ENCODE results near the gene ACBD4.

The ACBD4 gene

DNA sequence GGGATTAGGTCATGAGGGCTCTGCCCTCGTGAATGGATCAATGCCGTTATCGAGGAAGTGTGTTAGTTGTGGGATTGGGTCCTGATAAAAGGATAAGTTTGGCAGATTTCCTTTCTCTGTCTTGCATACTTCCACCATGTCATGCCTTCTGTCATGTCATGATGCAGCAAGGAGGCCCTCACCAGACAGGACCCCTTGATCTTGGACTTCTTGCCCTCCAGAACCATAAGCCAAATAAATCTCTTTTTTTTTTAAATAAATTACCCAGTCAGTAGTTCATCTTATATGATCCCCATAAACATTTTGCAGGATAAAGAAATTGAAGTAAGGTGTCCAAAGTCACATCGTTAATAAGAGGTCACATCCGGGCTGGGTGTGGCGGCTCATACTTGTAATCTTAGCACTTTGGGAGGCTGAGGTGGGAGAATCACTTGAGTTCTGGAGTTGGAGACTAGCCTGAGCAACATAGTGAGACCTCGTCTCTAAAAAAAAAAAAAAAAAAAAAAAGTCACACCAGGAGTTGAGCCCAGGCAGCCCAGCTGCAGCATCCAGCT, 51.4 kb downstream of the ACBD4 start:
- TF ChIP-seq TAF1 (IDR thresholded peaks at IDR 0.05; ENCODE audit: low read depth) (no peak), EGR1 (IDR thresholded peaks at IDR 0.05) (no peak), YY1 (IDR thresholded peaks at IDR 0.05; ENCODE audit: low read depth) (no peak), NFIC (IDR thresholded peaks at IDR 0.05) (no peak)

DNA sequence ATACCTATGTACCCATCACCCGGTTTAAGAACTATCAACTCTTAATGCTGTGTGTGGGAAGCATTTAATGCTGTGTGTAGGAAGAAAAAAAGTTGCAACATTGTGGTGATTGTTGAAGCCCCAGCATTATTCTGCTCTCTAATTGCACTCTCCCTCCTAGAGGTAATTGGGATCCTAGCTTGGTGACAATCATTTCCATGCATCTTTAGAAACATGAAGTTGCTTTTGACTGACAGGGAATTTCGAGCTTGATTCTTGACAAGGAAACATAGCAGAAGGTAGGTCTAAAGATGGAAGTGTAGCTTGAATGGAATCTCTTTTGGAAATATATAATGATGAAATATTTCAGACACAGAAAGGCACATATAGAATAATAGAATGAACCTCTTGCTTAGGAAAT, 53.5 kb downstream of the ACBD4 start:
- TF ChIP-seq, protein P1, sequence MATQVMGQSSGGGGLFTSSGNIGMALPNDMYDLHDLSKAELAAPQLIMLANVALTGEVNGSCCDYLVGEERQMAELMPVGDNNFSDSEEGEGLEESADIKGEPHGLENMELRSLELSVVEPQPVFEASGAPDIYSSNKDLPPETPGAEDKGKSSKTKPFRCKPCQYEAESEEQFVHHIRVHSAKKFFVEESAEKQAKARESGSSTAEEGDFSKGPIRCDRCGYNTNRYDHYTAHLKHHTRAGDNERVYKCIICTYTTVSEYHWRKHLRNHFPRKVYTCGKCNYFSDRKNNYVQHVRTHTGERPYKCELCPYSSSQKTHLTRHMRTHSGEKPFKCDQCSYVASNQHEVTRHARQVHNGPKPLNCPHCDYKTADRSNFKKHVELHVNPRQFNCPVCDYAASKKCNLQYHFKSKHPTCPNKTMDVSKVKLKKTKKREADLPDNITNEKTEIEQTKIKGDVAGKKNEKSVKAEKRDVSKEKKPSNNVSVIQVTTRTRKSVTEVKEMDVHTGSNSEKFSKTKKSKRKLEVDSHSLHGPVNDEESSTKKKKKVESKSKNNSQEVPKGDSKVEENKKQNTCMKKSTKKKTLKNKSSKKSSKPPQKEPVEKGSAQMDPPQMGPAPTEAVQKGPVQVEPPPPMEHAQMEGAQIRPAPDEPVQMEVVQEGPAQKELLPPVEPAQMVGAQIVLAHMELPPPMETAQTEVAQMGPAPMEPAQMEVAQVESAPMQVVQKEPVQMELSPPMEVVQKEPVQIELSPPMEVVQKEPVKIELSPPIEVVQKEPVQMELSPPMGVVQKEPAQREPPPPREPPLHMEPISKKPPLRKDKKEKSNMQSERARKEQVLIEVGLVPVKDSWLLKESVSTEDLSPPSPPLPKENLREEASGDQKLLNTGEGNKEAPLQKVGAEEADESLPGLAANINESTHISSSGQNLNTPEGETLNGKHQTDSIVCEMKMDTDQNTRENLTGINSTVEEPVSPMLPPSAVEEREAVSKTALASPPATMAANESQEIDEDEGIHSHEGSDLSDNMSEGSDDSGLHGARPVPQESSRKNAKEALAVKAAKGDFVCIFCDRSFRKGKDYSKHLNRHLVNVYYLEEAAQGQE (IDR thresholded peaks at IDR 0.05; ENCODE audit: low read depth): no peak
- TF ChIP-seq RAD21 (IDR thresholded peaks at IDR 0.05; ENCODE audit: low read depth): no peak
- TF ChIP-seq EP300 (IDR thresholded peaks at IDR 0.05; ENCODE audit: borderline replicate concordance): no peak

DNA sequence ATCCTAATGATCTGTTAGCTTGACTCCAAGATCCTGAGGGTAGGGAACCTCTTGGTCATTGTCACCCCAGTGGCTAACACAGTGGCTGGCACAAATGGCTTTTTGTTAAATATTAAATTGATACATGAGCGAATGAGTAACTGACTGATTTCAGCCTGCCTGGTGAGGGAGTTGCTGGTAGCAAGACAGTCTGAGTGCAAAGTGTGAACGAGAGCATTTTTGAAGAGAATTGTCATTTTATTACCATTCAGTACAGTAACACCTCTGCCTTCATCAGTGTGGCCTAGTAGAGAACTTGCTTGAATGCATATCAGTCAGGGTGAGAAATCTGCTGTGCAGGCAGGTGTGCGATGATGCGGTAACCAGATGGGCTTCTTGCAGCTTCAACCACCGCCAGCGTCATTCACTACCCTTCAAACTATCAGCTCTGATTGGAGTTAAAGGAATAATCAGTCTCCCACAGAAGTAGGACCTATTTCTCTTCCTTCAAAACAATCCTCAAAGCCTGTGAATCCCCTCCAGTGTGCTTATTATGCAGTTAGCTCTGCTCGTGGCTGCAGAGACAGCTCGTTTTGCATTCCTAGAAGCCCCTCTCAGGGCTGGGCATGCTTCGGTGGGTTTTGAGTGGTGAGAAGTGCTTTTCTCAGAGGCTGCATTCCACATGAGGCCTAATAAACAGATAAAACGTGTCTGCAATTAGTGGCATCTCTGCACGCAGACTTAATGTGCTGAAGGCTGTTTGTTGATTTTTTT, 55.2 kb downstream of the ACBD4 start:
- TF ChIP-seq, protein P2, sequence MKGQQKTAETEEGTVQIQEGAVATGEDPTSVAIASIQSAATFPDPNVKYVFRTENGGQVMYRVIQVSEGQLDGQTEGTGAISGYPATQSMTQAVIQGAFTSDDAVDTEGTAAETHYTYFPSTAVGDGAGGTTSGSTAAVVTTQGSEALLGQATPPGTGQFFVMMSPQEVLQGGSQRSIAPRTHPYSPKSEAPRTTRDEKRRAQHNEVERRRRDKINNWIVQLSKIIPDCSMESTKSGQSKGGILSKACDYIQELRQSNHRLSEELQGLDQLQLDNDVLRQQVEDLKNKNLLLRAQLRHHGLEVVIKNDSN (IDR thresholded peaks at IDR 0.05): no peak
- TF ChIP-seq CEBPB (IDR thresholded peaks at IDR 0.05) (no peak), FOXM1 (IDR thresholded peaks at IDR 0.05; ENCODE audit: borderline replicate concordance, low read depth) (no peak)

Measured in Ishikawa (cell line).